Bronchial smooth muscle cell (primary cell): Measurements from ENCODE around the gene ARL13A. TPM values are rescaled to one million over a fixed set of nuclear protein-coding genes. Genes with fewer than 3 reads are reported as not detected.

Experiments
- total RNA-seq: library from RNA; depleted of rRNA; stranded (reverse); fragments of >200 nt; gene quantifications from 2 replicates; pipeline ENCODE4 v1.2.1, GENCODE V29; 2014

ARL13A gene
- not detected in 2 replicates for total RNA-seq

DNA sequence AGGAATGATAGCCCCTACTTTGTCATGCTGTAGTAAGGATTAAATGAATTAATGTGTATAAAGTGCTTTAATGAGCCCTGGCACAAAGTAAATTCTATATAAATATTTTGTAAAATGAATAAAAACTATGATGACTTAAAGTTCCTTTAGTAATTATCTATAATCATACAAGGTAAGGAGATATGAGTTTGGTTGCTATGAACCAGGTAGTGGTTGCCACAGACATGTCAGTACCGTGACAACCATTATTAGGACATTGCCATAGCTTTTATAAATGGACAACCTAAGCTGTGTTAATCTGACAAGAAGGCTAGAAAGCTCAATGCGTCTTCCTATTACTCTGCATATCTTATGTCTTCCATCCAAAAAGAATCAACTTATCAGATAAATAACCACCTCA is at the start of gene ARL13A:
Gene ARL13A, plus strand, starts transcription at position 301 of the 400 bp plus-strand sequence. CDS start 3,982 bp downstream, outside the sequence.

DNA sequence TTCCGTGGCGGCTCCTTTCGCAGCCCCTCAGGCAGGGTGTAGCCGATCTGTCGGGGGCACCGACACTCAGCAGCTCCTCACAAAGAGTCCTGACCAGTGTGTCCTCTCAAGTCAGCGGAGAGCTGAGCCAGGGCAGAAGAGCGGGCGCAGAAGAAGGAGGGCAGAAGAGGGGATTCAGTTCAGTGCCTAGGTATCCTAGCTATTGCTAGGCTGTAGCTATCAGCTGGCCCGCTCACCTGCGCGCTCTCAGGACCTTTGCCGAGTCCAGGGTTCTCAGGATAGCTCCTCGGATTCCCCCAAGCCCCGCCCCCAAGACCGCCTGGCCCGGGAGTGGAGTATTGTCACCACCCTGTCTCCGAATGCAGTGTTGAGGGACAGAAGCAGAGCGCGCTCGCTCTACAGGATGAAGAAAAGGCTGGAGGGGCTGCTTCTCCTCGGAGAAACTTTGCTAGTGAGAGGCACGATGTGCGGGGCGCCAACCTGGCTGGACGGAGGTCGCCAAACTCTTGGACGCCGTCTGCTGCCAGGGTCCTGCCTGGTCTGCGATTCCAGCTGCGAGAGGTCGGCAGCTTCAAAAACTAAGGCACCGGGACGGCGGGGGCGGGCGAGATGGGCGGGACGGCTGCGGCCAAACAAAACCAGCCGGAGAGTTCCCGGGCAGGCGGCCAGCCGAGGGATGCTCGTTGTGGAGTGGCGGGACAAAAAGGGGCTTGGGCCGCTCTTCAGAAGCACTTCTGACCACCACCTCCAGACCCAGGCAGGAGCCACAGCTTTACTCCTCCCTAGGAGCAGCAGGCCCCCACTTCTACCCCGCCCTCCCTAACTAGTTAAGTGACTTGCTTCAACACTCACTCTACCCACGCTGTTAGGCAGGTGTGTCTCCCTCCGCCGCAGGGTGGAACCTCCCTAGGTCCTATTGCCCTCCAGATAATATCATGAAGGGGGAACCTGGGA is 40.6 kb upstream of the ARL13A start, which contains the start of gene XKRX:
Gene XKRX, minus strand, starts transcription at position 258 of the 954 bp plus-strand sequence. CDS start 613 bp downstream, outside the sequence.

Other genes with a start within 250 kb of the ARL13A start
- gene SYTL4, start 237.6 kb upstream of the ARL13A start, total RNA-seq: 2.5 and 14.3 TPM in 2 replicates
- gene CSTF2, start 149.3 kb upstream of the ARL13A start, total RNA-seq: 8.7 and 9.4 TPM in 2 replicates
- 0.17 TPM in 1 of 2 replicates, not detected in the other for gene NOX1, start 95.3 kb upstream of the ARL13A start, total RNA-seq
- gene XKRX, start 40.8 kb upstream of the ARL13A start, total RNA-seq: 0.16 TPM in 1 of 2 replicates, not detected in the other
- 10.0 and 12.8 TPM in 2 replicates for gene TRMT2B, start 82.4 kb downstream of the ARL13A start, total RNA-seq
- 20.6 and 28.9 TPM in 2 replicates for gene TMEM35A, start 109.2 kb downstream of the ARL13A start, total RNA-seq
- 2.2 and 4.7 TPM in 2 replicates for gene CENPI, start 128.5 kb downstream of the ARL13A start, total RNA-seq